Measurements from ENCODE around the gene PIGU. TPM values are rescaled to one million over a fixed set of nuclear protein-coding genes. Genes with fewer than 3 reads are reported as not detected.
"Not testable (repeated sequence)": the region's sequence is repeated elsewhere in the genome, so short reads cannot be mapped to it uniquely, and the experiment has no call there.

The PIGU gene
- total and polyA plus RNA-seq, 7 experiments from 2014 or later = 8.6 to 34.5 (median 16.7) TPM

DNA sequence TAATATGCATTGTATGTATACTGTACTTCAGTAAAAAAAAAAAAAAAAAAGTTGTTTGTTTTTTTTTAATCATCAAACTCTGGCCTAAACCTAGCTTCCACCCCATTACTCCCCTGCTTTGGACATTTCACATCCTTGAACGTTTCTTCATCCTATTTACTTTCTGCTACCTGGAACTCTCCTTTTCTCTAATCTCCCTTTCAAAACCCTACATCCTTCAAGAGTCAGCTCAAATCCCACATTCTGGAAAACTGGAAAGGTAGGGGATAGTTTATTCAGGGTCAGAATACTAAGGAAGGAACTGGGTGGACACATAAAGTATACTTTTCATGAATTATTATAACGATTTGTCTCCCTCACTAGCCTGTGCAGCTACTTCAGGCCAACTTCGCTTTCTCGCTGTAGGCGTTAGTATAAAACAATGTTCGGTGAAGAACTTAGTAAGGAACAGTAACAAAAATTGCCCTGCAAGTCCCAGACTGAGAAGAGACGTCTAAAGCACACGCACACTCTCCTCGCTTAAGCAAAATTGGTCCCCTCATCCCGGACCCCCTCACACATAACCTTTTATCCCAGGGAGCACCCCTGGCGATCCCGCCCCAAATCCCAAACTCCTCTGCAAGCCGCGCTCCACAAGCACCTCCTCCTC, 775 bp downstream of the PIGU start:
- H3K27me3 ChIP-seq (ENCODE audit: control insufficient read depth in 2 of 2, insufficient read depth in 2 of 2, low read length in 2 of 2) = no peaks in the 10 kb centered on the region
- Mint-ChIP-seq H3K4me1 (peaks cover 14 to 37% (median 24%) of the 10 kb centered on the region in 7 donors), H3K36me3 (peaks cover 0 to 4% (median 0%) of the 10 kb centered on the region in 5 donors), H3K27ac (peak overlapping the region; percentile 85 to 98 (median 97)), H3K9me3 (no peaks in the 10 kb centered on the region), H3K27me3 (no peaks in the 10 kb centered on the region), H3K4me3 (peak overlapping the region; percentile 95 to 99 (median 96))
- H3K36me3 ChIP-seq (ENCODE audit: control insufficient read depth in 2 of 3, insufficient read depth in 3 of 3, low read length in 3 of 3) = no peaks in the 10 kb centered on the region
- H3K27ac ChIP-seq (ENCODE audit: low read depth, low read length) = peak overlapping the region; percentile 95
- DNase-seq (peak in 2 of 9 donors; percentile 2 to 4), ATAC-seq (no peak)
- H3K4me1 ChIP-seq (ENCODE audit: control insufficient read depth in 2 of 2, insufficient read depth in 2 of 2, low read length in 2 of 2) = peaks cover 4 to 5% of the 10 kb centered on the region in 2 donors
- CTCF ChIA-PET = no interaction called here
- no peaks in the 10 kb centered on the region for H3K9me3 ChIP-seq (ENCODE audit: control insufficient read depth in 2 of 3, low read length in 3 of 3)
- intact Hi-C loops (cut with micrococcal nuclease) = loop anchor here in 1 of 2 donors (2.0 to 10.0 kb wide), 5 partner anchors 149 to 1279 kb away; partner anchors contain the start of genes CHMP4B, NCOA6, SCAND1 and UQCC1
- H3K4me3 ChIP-seq (ENCODE audit: low read length) = peak overlapping the region; percentile 63
- POLR2A ChIA-PET = interaction anchor here (1.3 kb wide), 2 partner anchors 35 to 564 kb away, joined by 3 to 8 read pairs; partner anchors contain the start of gene EIF2S2

DNA sequence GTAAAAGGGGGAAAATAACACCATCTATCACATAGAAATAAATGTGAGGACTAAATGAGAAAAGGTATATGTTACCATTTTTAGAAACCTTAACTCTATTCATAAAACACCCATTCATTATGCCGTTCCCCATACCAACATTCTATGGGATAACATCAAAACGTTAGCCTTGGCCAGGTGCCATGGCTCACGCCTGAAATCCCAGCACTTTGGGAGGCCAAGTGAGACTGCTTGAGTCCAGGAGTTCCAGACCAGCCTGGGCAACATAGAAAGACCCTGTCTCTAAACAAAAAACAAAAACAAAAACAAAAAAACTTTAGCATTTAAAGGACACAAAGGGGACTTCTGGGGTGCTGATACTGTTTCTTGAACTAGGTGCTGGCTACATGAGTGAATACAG, 1.3 kb downstream of the PIGU start:
- peak overlapping the region in 2 of 9 donors; percentile 56 to 95 for H3K27ac Mint-ChIP-seq
- H3K27me3 Mint-ChIP-seq = no peaks in the 10 kb centered on the region
- Histone ChIP-seq H3K27ac (ENCODE audit: low read depth, low read length) (peak overlapping the region; percentile 29), H3K9me3 (ENCODE audit: control insufficient read depth in 2 of 3, low read length in 3 of 3) (no peaks in the 10 kb centered on the region), H3K36me3 (ENCODE audit: control insufficient read depth in 2 of 3, insufficient read depth in 3 of 3, low read length in 3 of 3) (no peaks in the 10 kb centered on the region), H3K4me1 (ENCODE audit: control insufficient read depth in 2 of 2, insufficient read depth in 2 of 2, low read length in 2 of 2) (peaks cover 4 to 5% of the 10 kb centered on the region in 2 donors), H3K4me3 (ENCODE audit: low read length) (no peak overlapping the region), H3K27me3 (ENCODE audit: control insufficient read depth in 2 of 2, insufficient read depth in 2 of 2, low read length in 2 of 2) (no peaks in the 10 kb centered on the region)
- intact Hi-C loops (cut with micrococcal nuclease) = loop anchor here in 1 of 2 donors (10.0 kb wide), 1 partner anchor 149 kb away; the partner anchor contains the start of gene NCOA6
- ChIA-PET CTCF (no interaction called here), POLR2A (no interaction called here)
- no peak for DNase-seq
- peaks cover 0 to 4% (median 0%) of the 10 kb centered on the region in 5 donors for H3K36me3 Mint-ChIP-seq
- H3K4me1 Mint-ChIP-seq = peaks cover 14 to 37% (median 24%) of the 10 kb centered on the region in 7 donors
- peak overlapping the region in 9 of 10 donors; percentile 27 to 99 (median 96) for H3K4me3 Mint-ChIP-seq
- ATAC-seq = no peak
- no peaks in the 10 kb centered on the region for H3K9me3 Mint-ChIP-seq

GRCh38 chr20:34673412-34673811, 3.5 kb downstream of the PIGU start:
- Histone ChIP-seq H3K4me1 (ENCODE audit: control insufficient read depth in 2 of 2, insufficient read depth in 2 of 2, low read length in 2 of 2) (peaks cover 4 to 5% of the 10 kb centered on the region in 2 donors), H3K4me3 (ENCODE audit: low read length) (no peak overlapping the region), H3K36me3 (ENCODE audit: control insufficient read depth in 2 of 3, insufficient read depth in 3 of 3, low read length in 3 of 3) (peaks cover 0 to 3% (median 0%) of the 10 kb centered on the region in 3 experiments), H3K9me3 (ENCODE audit: control insufficient read depth in 2 of 3, low read length in 3 of 3) (no peaks in the 10 kb centered on the region), H3K27me3 (ENCODE audit: control insufficient read depth in 2 of 2, insufficient read depth in 2 of 2, low read length in 2 of 2) (no peaks in the 10 kb centered on the region), H3K27ac (ENCODE audit: low read depth, low read length) (no peak overlapping the region)
- Mint-ChIP-seq H3K27ac (no peak overlapping the region), H3K4me3 (no peak overlapping the region), H3K9me3 (no peaks in the 10 kb centered on the region), H3K36me3 (peaks cover 0 to 8% (median 4%) of the 10 kb centered on the region in 5 donors), H3K4me1 (peaks cover 14 to 34% (median 24%) of the 10 kb centered on the region in 7 donors), H3K27me3 (no peaks in the 10 kb centered on the region)
- ChIA-PET POLR2A (interaction anchor here (0.6 kb wide), 2 partner anchors 15 to 592 kb away, joined by 4 read pairs; no protein-coding TSS in a partner anchor), CTCF (interaction anchor here (0.6 kb wide), 1 partner anchor 8 kb away, joined by 4 read pairs; no protein-coding TSS in a partner anchor)
- intact Hi-C loops (cut with micrococcal nuclease) = loop anchor here in 1 of 2 donors (10.0 kb wide), 1 partner anchor 151 kb away; the partner anchor contains the start of gene NCOA6
- no peak for ATAC-seq
- DNase-seq = no peak

- DNase-seq = no peak
- Mint-ChIP-seq H3K27ac (no peak overlapping the region), H3K4me3 (no peak overlapping the region), H3K27me3 (no peaks in the 10 kb centered on the region), H3K9me3 (no peaks in the 10 kb centered on the region), H3K36me3 (peaks cover 0 to 12% (median 9%) of the 10 kb centered on the region in 5 donors), H3K4me1 (peaks cover 4 to 14% (median 9%) of the 10 kb centered on the region in 7 donors)
- Histone ChIP-seq H3K4me3 (ENCODE audit: low read length) (no peak overlapping the region), H3K4me1 (ENCODE audit: control insufficient read depth in 2 of 2, insufficient read depth in 2 of 2, low read length in 2 of 2) (no peaks in the 10 kb centered on the region), H3K9me3 (ENCODE audit: control insufficient read depth in 2 of 3, low read length in 3 of 3) (no peaks in the 10 kb centered on the region), H3K27me3 (ENCODE audit: control insufficient read depth in 2 of 2, insufficient read depth in 2 of 2, low read length in 2 of 2) (no peaks in the 10 kb centered on the region), H3K36me3 (ENCODE audit: control insufficient read depth in 2 of 3, insufficient read depth in 3 of 3, low read length in 3 of 3) (peaks cover 0 to 3% (median 0%) of the 10 kb centered on the region in 3 experiments), H3K27ac (ENCODE audit: low read depth, low read length) (no peak overlapping the region)
- intact Hi-C loops (cut with micrococcal nuclease) = no loop called here
- CTCF ChIA-PET = no interaction called here
- POLR2A ChIA-PET = no interaction called here
- no peak for ATAC-seq
These were observed 7.8 kb downstream of the PIGU start for GRCh38 chr20:34669094-34669493.

DNA sequence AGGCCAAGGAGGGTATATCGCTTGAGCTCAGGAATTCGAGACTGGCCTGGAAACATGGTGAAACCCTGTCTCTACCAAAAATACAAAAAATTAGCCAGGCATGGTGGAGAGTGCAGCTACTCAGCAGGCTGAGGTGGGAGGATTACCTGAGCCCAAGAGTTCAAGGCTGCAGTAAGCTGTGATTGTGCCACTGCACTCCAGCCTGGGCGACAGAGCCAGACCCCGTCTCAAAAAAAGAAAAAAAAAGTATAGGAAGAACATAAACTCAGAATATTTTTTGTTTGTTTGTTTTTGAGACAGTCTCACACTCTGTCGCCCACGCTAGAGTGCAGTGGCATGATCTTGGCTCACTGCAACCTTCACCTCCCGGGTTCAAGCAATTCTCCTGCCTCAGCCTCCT, 12.1 kb downstream of the PIGU start:
- CTCF ChIA-PET = interaction anchor here (0.7 kb wide), 1 partner anchor 8 kb away, joined by 4 read pairs; no protein-coding TSS in a partner anchor
- H3K36me3 Mint-ChIP-seq = peaks cover 0 to 11% (median 8%) of the 10 kb centered on the region in 5 donors

DNA sequence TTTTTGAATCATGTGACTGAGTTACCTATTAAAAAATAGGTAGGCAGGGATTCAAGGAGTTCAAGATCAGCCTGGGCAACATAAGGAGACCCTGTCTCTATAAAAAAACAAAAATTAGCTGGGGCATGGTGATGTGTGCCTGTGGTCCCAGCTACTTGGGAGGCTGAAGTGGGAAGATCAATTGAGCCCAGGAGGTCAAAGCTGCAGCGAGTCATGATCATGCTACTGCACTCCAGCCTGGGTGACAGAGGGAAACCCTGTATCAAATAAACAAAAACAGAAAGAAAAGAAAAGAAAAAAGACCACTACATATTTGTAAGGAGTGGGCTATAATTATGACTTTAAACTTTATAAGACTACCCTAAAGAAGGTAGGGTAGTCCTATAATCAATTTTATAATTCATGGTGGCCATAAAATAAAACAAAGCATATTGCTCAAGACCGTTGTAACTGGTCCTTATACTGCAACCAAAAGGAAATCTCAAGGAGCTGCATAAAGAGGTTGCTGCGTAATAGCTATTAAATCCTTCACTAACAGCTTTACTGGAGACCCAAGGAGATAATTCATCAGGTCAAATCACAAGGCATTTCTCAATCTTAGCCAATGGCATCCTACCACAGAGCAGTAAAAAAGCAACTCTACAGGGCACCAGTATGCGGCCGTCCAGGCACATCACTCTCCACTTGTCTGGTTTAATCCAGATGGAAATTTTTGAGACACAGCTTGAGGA, 13.5 kb downstream of the PIGU start:
- Histone ChIP-seq H3K4me1 (ENCODE audit: control insufficient read depth in 2 of 2, insufficient read depth in 2 of 2, low read length in 2 of 2) (no peaks in the 10 kb centered on the region), H3K9me3 (ENCODE audit: control insufficient read depth in 2 of 3, low read length in 3 of 3) (no peaks in the 10 kb centered on the region), H3K27me3 (ENCODE audit: control insufficient read depth in 2 of 2, insufficient read depth in 2 of 2, low read length in 2 of 2) (no peaks in the 10 kb centered on the region), H3K4me3 (ENCODE audit: low read length) (no peak overlapping the region), H3K36me3 (ENCODE audit: control insufficient read depth in 2 of 3, insufficient read depth in 3 of 3, low read length in 3 of 3) (no peaks in the 10 kb centered on the region), H3K27ac (ENCODE audit: low read depth, low read length) (no peak overlapping the region)
- CTCF ChIA-PET = interaction anchor here (0.6 kb wide), 1 partner anchor 117 kb away, joined by 3 read pairs; no protein-coding TSS in a partner anchor
- Mint-ChIP-seq H3K27ac (no peak overlapping the region), H3K27me3 (no peaks in the 10 kb centered on the region), H3K36me3 (peaks cover 0 to 8% (median 4%) of the 10 kb centered on the region in 5 donors), H3K9me3 (no peaks in the 10 kb centered on the region), H3K4me1 (peaks cover 0 to 10% (median 5%) of the 10 kb centered on the region in 7 donors), H3K4me3 (no peak overlapping the region)
- DNase-seq (no peak), ATAC-seq (no peak)
- POLR2A ChIA-PET = no interaction called here
- intact Hi-C loops (cut with micrococcal nuclease) = no loop called here

More for the DNA sequence above, 12.1 kb downstream of the PIGU start:
- H3K4me3 ChIP-seq (ENCODE audit: low read length); H3K27ac ChIP-seq (ENCODE audit: low read depth, low read length); H3K27ac Mint-ChIP-seq; intact Hi-C loops (cut with micrococcal nuclease); H3K27me3 Mint-ChIP-seq; POLR2A ChIA-PET; H3K36me3 ChIP-seq (ENCODE audit: control insufficient read depth in 2 of 3, insufficient read depth in 3 of 3, low read length in 3 of 3); H3K9me3 ChIP-seq (ENCODE audit: control insufficient read depth in 2 of 3, low read length in 3 of 3); H3K27me3 ChIP-seq (ENCODE audit: control insufficient read depth in 2 of 2, insufficient read depth in 2 of 2, low read length in 2 of 2); H3K4me3 Mint-ChIP-seq; H3K9me3 Mint-ChIP-seq; DNase-seq; H3K4me1 ChIP-seq (ENCODE audit: control insufficient read depth in 2 of 2, insufficient read depth in 2 of 2, low read length in 2 of 2); ATAC-seq: not testable (repeated sequence)
- peaks cover 0 to 13% (median 5%) of the 10 kb centered on the region in 7 donors for H3K4me1 Mint-ChIP-seq
